ENCODE measurements around the gene NCOA6. TPM values are rescaled to one million over a fixed set of nuclear protein-coding genes. Genes with fewer than 3 reads are reported as not detected.

The NCOA6 gene
- total RNA-seq, 1 donor from 2014 or later: 80.7 TPM

- H3K4me3 Mint-ChIP-seq (ENCODE audit: low read depth): peak overlapping the region; percentile 90
- H3K36me3 Mint-ChIP-seq (ENCODE audit: insufficient read depth): peaks cover 2% of the 10 kb centered on the region
- peak overlapping the region; percentile 99 for H3K27ac Mint-ChIP-seq
- TF ChIP-seq, protein P1, sequence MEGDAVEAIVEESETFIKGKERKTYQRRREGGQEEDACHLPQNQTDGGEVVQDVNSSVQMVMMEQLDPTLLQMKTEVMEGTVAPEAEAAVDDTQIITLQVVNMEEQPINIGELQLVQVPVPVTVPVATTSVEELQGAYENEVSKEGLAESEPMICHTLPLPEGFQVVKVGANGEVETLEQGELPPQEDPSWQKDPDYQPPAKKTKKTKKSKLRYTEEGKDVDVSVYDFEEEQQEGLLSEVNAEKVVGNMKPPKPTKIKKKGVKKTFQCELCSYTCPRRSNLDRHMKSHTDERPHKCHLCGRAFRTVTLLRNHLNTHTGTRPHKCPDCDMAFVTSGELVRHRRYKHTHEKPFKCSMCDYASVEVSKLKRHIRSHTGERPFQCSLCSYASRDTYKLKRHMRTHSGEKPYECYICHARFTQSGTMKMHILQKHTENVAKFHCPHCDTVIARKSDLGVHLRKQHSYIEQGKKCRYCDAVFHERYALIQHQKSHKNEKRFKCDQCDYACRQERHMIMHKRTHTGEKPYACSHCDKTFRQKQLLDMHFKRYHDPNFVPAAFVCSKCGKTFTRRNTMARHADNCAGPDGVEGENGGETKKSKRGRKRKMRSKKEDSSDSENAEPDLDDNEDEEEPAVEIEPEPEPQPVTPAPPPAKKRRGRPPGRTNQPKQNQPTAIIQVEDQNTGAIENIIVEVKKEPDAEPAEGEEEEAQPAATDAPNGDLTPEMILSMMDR (IDR thresholded peaks at IDR 0.05; ENCODE audit: unreplicated experiment): no peak
- H3K27me3 Mint-ChIP-seq: no peaks in the 10 kb centered on the region
- no peaks in the 10 kb centered on the region for H3K9me3 Mint-ChIP-seq (ENCODE audit: low read depth)
- DNase-seq (ENCODE audit: low spot score, unreplicated experiment): no peak
- peaks cover 12% of the 10 kb centered on the region for H3K4me1 Mint-ChIP-seq (ENCODE audit: low read depth)
Measured at GRCh38 chr20:34675993-34676641, 149.3 kb downstream of the NCOA6 start.

GRCh38 chr20:34675561-34675960 lies 149.9 kb downstream of the NCOA6 start:
- DNase-seq (ENCODE audit: low spot score, unreplicated experiment): no peak
- Mint-ChIP-seq H3K27me3 (no peaks in the 10 kb centered on the region), H3K36me3 (ENCODE audit: insufficient read depth) (peaks cover 3% of the 10 kb centered on the region), H3K9me3 (ENCODE audit: low read depth) (no peaks in the 10 kb centered on the region), H3K4me1 (ENCODE audit: low read depth) (peaks cover 12% of the 10 kb centered on the region), H3K4me3 (ENCODE audit: low read depth) (peak overlapping the region; percentile 90), H3K27ac (no peak overlapping the region)
- TF ChIP-seq, protein P1 (IDR thresholded peaks at IDR 0.05; ENCODE audit: unreplicated experiment): no peak

DNA sequence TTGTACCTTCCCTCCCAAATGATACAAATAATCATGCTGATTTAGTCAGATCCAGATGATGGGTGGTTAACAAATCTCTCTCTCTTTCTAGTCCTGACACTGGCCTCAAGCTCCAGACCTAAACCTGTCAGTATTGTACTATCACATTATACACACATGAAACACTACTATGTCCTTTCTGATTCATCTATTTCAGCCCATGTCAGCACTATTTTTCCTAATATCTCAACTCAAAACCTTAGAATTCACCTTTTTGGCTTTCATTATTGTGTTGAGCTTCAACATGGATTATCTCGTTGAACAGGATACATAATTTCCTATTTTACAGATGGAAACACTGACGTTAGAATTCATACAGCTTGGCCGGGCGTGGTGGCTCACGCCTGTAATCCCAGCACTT lies 152.0 kb downstream of the NCOA6 start:
- H3K36me3 Mint-ChIP-seq (ENCODE audit: insufficient read depth): peaks cover 8% of the 10 kb centered on the region
- no peak overlapping the region for H3K27ac Mint-ChIP-seq
- no peak overlapping the region for H3K4me3 Mint-ChIP-seq (ENCODE audit: low read depth)
- peaks cover 12% of the 10 kb centered on the region for H3K4me1 Mint-ChIP-seq (ENCODE audit: low read depth)
- DNase-seq (ENCODE audit: low spot score, unreplicated experiment): no peak
- TF ChIP-seq, protein P1 (IDR thresholded peaks at IDR 0.05; ENCODE audit: unreplicated experiment): no peak
- no peaks in the 10 kb centered on the region for H3K9me3 Mint-ChIP-seq (ENCODE audit: low read depth)
- no peaks in the 10 kb centered on the region for H3K27me3 Mint-ChIP-seq

- H3K27me3 Mint-ChIP-seq: no peaks in the 10 kb centered on the region
- no peak overlapping the region for H3K27ac Mint-ChIP-seq
- no peaks in the 10 kb centered on the region for H3K4me1 Mint-ChIP-seq (ENCODE audit: low read depth)
- DNase-seq (ENCODE audit: low spot score, unreplicated experiment): no peak
- no peak overlapping the region for H3K4me3 Mint-ChIP-seq (ENCODE audit: low read depth)
- H3K36me3 Mint-ChIP-seq (ENCODE audit: insufficient read depth): peaks cover 10% of the 10 kb centered on the region
- H3K9me3 Mint-ChIP-seq (ENCODE audit: low read depth): no peaks in the 10 kb centered on the region
- TF ChIP-seq, protein P1 (IDR thresholded peaks at IDR 0.05; ENCODE audit: unreplicated experiment): no peak
Measured at GRCh38 chr20:34669094-34669493, 156.4 kb downstream of the NCOA6 start.

Other genes with a start within 250 kb of the NCOA6 start
- gene PIGU, start 148.6 kb downstream of the NCOA6 start, total RNA-seq: 44.3 and 45.8 TPM in 2 replicates
- 31.5 and 33.0 TPM in 2 replicates for gene TP53INP2, start 121.3 kb downstream of the NCOA6 start, total RNA-seq
- 58.4 and 59.1 TPM in 2 replicates for gene GGT7, start 47.2 kb upstream of the NCOA6 start, total RNA-seq
- 31.3 and 34.8 TPM in 2 replicates for gene ACSS2, start 51.0 kb upstream of the NCOA6 start, total RNA-seq
- gene GSS, start 130.2 kb upstream of the NCOA6 start, total RNA-seq: 71.5 and 72.5 TPM in 2 replicates
- gene MYH7B, start 130.2 kb upstream of the NCOA6 start, total RNA-seq: 0.98 and 1.2 TPM in 2 replicates